Cardiac fibroblast (primary cell): ENCODE data around the gene RASEF.

Experiments used
- DNase-seq, 2 donors: peaks; one replicate each; pipeline versions ENCODE4 v3.0.0 to v3.0.0-alpha.2; 2010; ENCODE audit warnings: low read depth in 2 of 2
- H3K4me3 ChIP-seq, 2 donors: replicated peaks in 1 of 2; 1 replicate in 1 of 2; 2 replicates in 1 of 2; pipeline ENCODE4 v1.5.1; 2011; ENCODE audit warnings: low read depth in 2 of 2, low read length in 2 of 2, mild to moderate bottlenecking in 2 of 2, moderate library complexity in 1 of 2
- TF ChIP-seq, protein P1 (sequence below): IDR thresholded peaks from one replicate; pipeline ENCODE4 v1.5.1; 2011; ENCODE audit warnings: low read depth, mild to moderate bottlenecking, low read length, inconsistent platforms

Gene RASEF

DNA sequence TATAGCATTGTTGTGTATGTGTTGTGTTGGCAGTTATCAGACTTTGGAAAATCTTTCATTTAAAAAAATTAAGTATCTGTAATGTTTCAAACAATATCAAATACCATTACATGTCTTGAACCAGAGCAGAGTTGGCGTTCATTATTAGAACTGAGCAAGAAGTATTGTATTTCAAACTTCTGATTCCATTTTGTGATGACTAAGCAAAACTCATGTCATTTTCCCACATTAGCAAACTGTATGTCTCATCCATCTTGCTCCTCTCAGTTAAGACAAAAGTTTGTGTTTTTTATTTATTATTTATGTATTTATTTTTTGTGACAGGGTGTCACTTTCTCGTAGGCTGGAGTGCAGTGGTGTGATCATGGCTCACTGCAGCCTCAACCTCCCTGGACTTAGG, 4.6 kb upstream of the RASEF start:
- DNase-seq: no peak
- no peak overlapping the region for H3K4me3 ChIP-seq
- TF ChIP-seq, protein P1, sequence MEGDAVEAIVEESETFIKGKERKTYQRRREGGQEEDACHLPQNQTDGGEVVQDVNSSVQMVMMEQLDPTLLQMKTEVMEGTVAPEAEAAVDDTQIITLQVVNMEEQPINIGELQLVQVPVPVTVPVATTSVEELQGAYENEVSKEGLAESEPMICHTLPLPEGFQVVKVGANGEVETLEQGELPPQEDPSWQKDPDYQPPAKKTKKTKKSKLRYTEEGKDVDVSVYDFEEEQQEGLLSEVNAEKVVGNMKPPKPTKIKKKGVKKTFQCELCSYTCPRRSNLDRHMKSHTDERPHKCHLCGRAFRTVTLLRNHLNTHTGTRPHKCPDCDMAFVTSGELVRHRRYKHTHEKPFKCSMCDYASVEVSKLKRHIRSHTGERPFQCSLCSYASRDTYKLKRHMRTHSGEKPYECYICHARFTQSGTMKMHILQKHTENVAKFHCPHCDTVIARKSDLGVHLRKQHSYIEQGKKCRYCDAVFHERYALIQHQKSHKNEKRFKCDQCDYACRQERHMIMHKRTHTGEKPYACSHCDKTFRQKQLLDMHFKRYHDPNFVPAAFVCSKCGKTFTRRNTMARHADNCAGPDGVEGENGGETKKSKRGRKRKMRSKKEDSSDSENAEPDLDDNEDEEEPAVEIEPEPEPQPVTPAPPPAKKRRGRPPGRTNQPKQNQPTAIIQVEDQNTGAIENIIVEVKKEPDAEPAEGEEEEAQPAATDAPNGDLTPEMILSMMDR: no peak

DNA sequence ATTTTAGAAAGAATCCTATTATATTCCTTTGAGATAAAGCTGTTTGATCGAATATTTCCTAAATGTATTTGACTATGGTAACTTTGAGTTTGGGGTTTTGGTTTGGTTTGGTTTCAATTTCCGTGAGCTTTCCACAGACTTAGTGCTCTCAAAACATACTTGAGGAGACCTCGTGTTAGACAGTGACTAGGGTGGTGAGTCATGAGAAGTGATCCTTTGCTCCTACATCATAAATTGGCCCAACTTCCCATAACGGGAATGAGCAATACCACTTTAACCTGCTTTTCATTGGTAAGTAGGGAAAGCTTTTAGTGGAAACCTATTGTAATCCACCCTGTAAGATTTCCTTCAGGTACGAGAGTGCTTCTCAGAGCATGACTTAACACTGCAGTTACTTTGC, 3.8 kb upstream of the RASEF start:
- TF ChIP-seq, protein P1: no peak
- DNase-seq: peak in 1 of 2 donors; percentile 63
- no peak overlapping the region for H3K4me3 ChIP-seq

DNA sequence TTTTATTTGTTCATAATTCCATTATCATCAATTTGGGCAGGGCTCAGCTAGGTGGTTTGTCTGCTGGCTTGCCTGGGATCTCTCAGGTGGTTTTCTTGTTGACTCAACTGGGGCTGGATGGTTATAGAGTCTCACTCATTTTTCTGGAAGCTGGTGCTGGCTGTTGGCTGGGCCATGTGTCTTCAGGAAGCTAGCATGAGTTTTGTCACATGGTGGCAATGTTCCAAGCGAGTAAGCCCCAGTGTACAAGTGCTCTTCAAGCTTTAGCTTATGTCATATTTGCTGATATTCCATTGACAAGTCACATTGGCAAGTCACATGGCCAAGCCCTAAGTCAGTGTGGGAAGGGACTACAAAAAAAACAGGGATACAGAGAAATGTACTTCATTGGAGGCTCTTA, 2.3 kb upstream of the RASEF start:
- no peak for DNase-seq
- H3K4me3 ChIP-seq: no peak overlapping the region
- TF ChIP-seq, protein P1: no peak

DNA sequence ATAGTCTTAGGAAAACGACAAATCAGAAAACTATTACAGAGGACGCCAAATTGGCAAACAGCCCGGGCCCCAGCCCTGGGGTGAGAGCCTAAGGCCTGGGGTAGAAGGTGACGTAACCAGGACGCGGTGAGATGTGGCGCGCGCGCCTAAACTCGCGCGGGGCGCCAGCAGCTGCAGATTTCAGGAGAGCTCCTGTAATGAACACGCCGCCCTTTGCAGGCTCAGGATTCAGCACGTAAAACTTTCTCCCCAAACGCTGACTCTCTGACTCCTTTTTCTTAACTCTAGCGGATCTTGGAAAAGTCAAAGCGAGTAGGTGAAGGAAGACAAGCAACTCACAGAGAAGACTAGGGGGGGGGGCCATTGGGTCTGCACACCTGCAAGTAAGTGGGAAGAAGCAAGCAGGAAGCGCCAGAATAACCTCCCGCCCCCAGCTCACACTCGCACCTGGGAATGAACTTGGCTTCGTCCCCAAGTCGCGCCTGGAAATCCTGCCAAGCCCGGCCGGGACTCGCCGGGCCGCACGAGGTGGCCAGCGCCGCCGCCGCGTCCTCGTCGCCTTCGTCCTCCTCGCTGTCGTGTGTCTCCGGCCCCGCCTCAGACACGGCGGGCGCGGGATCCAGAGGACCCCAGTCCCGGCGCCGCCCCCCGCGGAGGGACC, 822 bp downstream of the RASEF start:
- peak overlapping the region in 1 of 2 donors; percentile 5 for H3K4me3 ChIP-seq
- peak in 1 of 2 donors; percentile 6 for DNase-seq
- TF ChIP-seq, protein P1: no peak

DNA sequence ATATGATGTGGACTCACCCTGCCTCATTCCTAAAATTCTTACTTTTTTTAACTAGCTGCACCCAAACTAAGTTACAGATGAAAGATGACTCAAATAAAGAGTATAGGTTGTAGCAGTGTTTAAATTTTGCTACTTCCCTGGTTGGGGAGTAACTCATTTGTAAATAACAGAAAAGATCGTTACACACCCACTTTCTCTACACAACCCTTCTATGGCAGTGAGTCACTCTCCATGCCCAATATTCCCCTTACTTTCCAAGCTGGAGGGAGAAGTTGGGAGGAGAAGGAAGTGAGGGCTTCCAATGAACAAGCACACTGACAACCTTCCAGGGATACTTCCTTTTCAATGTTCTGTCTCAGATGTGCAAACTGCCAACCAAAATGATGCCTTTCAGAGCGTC, 1.9 kb downstream of the RASEF start:
- no peak overlapping the region for H3K4me3 ChIP-seq
- TF ChIP-seq, protein P1: no peak
- DNase-seq: no peak

DNA sequence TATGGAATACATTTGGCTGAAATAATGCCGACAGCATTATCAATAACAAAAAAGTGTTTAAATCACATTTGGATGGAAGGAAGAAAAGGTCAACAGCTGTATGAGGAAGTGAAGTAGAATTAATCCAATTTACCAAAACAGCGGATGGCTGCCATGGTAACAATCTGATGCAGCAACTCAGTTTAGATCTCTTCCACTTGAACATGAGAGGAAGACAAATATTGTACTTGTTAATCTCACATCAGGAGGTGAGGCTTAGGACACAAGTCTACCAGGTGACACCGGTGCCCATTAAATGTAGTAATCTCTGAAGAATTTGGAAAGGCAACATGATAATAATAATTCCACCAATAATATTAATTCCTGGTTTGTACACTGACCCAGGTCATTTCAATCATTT, 2.4 kb downstream of the RASEF start:
- DNase-seq: no peak
- TF ChIP-seq, protein P1: no peak
- H3K4me3 ChIP-seq: no peak overlapping the region

DNA sequence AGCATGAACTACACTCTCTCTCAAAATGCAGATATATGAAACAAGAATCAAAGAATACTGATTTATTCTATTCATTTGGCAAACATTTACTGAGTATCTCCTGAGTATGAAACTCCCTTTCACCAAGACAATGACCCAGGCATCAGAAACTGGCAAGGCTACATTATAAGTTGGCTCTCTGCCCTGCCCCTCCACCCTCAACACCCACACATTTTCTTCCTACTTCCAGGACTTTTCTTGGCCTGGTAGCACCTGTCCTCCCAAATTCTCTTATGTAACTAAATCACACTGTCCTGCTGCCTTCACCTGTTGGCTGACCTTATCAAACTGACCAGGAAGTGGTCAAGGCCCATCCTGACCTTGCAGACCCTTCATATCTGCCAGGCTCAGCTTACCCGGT, 3.5 kb downstream of the RASEF start:
- TF ChIP-seq, protein P1: no peak
- no peak overlapping the region for H3K4me3 ChIP-seq
- DNase-seq: no peak
